Hepatocyte (in vitro differentiated cells): Measurements from ENCODE around the gene PLCL2.

Experiments
- EZH2 ChIP-seq: fragments of 200-600 bp; sonication (generic); IDR thresholded peaks from 2 replicates; pipeline ENCODE4 v1.6.1; 2016; ENCODE audit warnings: antibody characterized with exemption, mild to moderate bottlenecking, borderline replicate concordance
- EZH2phosphoT487 ChIP-seq: fragments of 200-600 bp; sonication (generic); IDR thresholded peaks from one replicate; pipeline ENCODE4 v1.6.1; 2018; ENCODE audit warnings: antibody characterized with exemption, mild to moderate bottlenecking, low read depth, moderate library complexity; ENCODE audit not compliant: unreplicated experiment, severe bottlenecking
- TF ChIP-seq, protein P1 (sequence below): fragments of 200-600 bp; sonication (generic); IDR thresholded peaks from 2 replicates; pipeline ENCODE4 v1.5.1; 2016; ENCODE audit warnings: antibody characterized with exemption, mild to moderate bottlenecking; ENCODE audit not compliant: poor library complexity

GRCh38 chr3:17028363-17028762 lies 143.6 kb downstream of the PLCL2 start:
- TF ChIP-seq, protein P1, sequence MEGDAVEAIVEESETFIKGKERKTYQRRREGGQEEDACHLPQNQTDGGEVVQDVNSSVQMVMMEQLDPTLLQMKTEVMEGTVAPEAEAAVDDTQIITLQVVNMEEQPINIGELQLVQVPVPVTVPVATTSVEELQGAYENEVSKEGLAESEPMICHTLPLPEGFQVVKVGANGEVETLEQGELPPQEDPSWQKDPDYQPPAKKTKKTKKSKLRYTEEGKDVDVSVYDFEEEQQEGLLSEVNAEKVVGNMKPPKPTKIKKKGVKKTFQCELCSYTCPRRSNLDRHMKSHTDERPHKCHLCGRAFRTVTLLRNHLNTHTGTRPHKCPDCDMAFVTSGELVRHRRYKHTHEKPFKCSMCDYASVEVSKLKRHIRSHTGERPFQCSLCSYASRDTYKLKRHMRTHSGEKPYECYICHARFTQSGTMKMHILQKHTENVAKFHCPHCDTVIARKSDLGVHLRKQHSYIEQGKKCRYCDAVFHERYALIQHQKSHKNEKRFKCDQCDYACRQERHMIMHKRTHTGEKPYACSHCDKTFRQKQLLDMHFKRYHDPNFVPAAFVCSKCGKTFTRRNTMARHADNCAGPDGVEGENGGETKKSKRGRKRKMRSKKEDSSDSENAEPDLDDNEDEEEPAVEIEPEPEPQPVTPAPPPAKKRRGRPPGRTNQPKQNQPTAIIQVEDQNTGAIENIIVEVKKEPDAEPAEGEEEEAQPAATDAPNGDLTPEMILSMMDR = no peak
- TF ChIP-seq EZH2phosphoT487 (no peak), EZH2 (no peak)
